Right lobe of liver (tissue), 6 donors: ENCODE data around the gene ST6GALNAC5. TPM values are rescaled to one million over a fixed set of nuclear protein-coding genes. Genes with fewer than 3 reads are reported as not detected.

Experiments
- ATAC-seq, 4 donors: fragments of 200-7000 bp; cut with Tn5 transposase; one replicate each; pipeline ENCODE4 v1.9.1; 2020; ENCODE audit warnings: mild to moderate bottlenecking in 4 of 4, moderate library complexity in 4 of 4
- DNase-seq, 3 donors: peaks; one replicate each; pipeline ENCODE4 v3.0.0-alpha.2; 2020
- H3K27ac ChIP-seq, 3 donors: fragments of 200-600 bp; one replicate each; pipeline ENCODE4 v1.8.0; 2022
- H3K27me3 ChIP-seq, 2 donors: fragments of 200-600 bp; one replicate each; pipeline ENCODE4 v1.8.0; 2022
- H3K36me3 ChIP-seq, 4 donors: fragments of 200-600 bp; sonication (generic) in 1 of 4; one replicate each; pipeline versions ENCODE4 v1.5.1 to v1.8.0; 2017 to 2022; ENCODE audit warnings: control low read depth in 1 of 4
- H3K4me1 ChIP-seq, 4 donors: fragments of 200-600 bp; sonication (generic) in 1 of 4; one replicate each; pipeline versions ENCODE4 v1.5.1 to v1.8.0; 2017 to 2022; ENCODE audit warnings: control low read depth in 1 of 4
- H3K4me3 ChIP-seq, 3 donors: fragments of 200-600 bp; one replicate each; pipeline ENCODE4 v1.8.0; 2022
- H3K9me3 ChIP-seq, 4 donors: fragments of 200-600 bp; sonication (generic) in 1 of 4; one replicate each; pipeline versions ENCODE4 v1.5.1 to v1.8.0; 2017 to 2022; ENCODE audit warnings: control low read depth in 1 of 4
- CTCF ChIP-seq, 4 donors: fragments of 200-600 bp in 3 of 4; fragments of 450-650 bp in 1 of 4; IDR thresholded peaks; one replicate each; pipeline versions ENCODE4 v1.5.1 to v1.8.0; 2016 to 2022; ENCODE audit warnings: antibody characterized with exemption in 4 of 4, mild to moderate bottlenecking in 2 of 4
- POLR2A ChIP-seq: fragments of 450-650 bp; IDR thresholded peaks from one replicate; pipeline ENCODE4 v1.6.1; 2017; ENCODE audit warnings: antibody characterized with exemption, mild to moderate bottlenecking
- WGBS: methylation state at CpG from one replicate; pipeline ENCODE4 v1.1.6; 2018; ENCODE audit warnings: low coverage, low lambda C conversion rate; ENCODE audit not compliant: insufficient coverage; ENCODE audit errors: missing lambda C conversion rate; 5-methylcytosine and 5-hydroxymethylcytosine counted together
- intact Hi-C, 2 donors: fragments of 100-400 bp; cut with DNase I; formaldehyde crosslinking; loops; one replicate each; pipeline versions ENCODE4 v1.11.2 to v1.14.1; 2022
- microRNA-seq, 2 donors: library from miRNA; unstranded; fragments of <30 nt; microRNA quantifications; one replicate each; pipeline ENCODE4, GENCODE V29; 2019 to 2020
- small RNA-seq, 2 experiments: library from RNA; depleted of rRNA; stranded (forward); fragments of <200 nt; gene quantifications; one replicate each; pipeline ENCODE3, GENCODE V24; 2016
- total RNA-seq, 6 experiments: library from RNA; depleted of rRNA in 2 of 6; stranded (reverse); fragments of >200 nt in 2 of 6; fragmentation: NEBNext Ultra II Directional in 3 of 6; extraction: Animal tissue kit (Norgen Biotek cat#: 25700) in 3 of 6; gene quantifications; one replicate each; pipeline versions ENCODE4 v1.1.0 to v1.2.4, GENCODE V29; 2016 to 2023
- donor health status: DM: no; HTN: yes; CAD: no.
- donor health status: DM: no; HTN: no; CAD: no.
- donor health status: DM: no; HTN: no; CAD: no.
- donor health status: DM: no; HTN: yes; CAD: no.
- donor health status: DM: no; HTN: yes; CAD: no.

The ST6GALNAC5 gene
- total RNA-seq, 6 experiments from 2014 or later = not detected

GRCh38 chr1:77096496-77097255, 229.4 kb downstream of the ST6GALNAC5 start:
- no peak for ATAC-seq
- no peak for DNase-seq
- intact Hi-C loops = no loop called here

GRCh38 chr1:77100875-77101274, 233.6 kb downstream of the ST6GALNAC5 start:
- intact Hi-C loops = no loop called here
- TF ChIP-seq CTCF (IDR thresholded peaks at IDR 0.05) (no peak), POLR2A (no peak)
- Histone ChIP-seq H3K4me1 (no peaks in the 10 kb centered on the region), H3K9me3 (no peaks in the 10 kb centered on the region), H3K27me3 (no peaks in the 10 kb centered on the region), H3K27ac (no peak overlapping the region), H3K36me3 (no peaks in the 10 kb centered on the region), H3K4me3 (no peak overlapping the region)
- no peak for ATAC-seq
- DNase-seq = no peak
- 100% methylated on average over 1 of the region's 1 CpG for WGBS

More at GRCh38 chr1:77096496-77097255, 229.4 kb downstream of the ST6GALNAC5 start:
- TF ChIP-seq CTCF (IDR thresholded peaks at IDR 0.05) (no peak), POLR2A (no peak)
- WGBS = 89% methylated on average over 8 of the region's 9 CpGs
- H3K27ac ChIP-seq = no peak overlapping the region
- H3K4me1 ChIP-seq = no peaks in the 10 kb centered on the region
- no peaks in the 10 kb centered on the region for H3K27me3 ChIP-seq
- no peak overlapping the region for H3K4me3 ChIP-seq
- H3K9me3 ChIP-seq = no peaks in the 10 kb centered on the region
- H3K36me3 ChIP-seq = no peaks in the 10 kb centered on the region

- no peaks in the 10 kb centered on the region for H3K9me3 ChIP-seq
- no peaks in the 10 kb centered on the region for H3K36me3 ChIP-seq
- ATAC-seq (no peak), DNase-seq (no peak)
- 83% methylated on average over 4 of the region's 4 CpGs for WGBS
- TF ChIP-seq POLR2A (no peak), CTCF (IDR thresholded peaks at IDR 0.05) (no peak)
- H3K4me1 ChIP-seq = no peaks in the 10 kb centered on the region
- no peak overlapping the region for H3K4me3 ChIP-seq
- no peaks in the 10 kb centered on the region for H3K27me3 ChIP-seq
- intact Hi-C loops = no loop called here
- no peak overlapping the region for H3K27ac ChIP-seq
These were observed 236.2 kb downstream of the ST6GALNAC5 start for GRCh38 chr1:77103486-77103885.

- Histone ChIP-seq H3K9me3 (no peaks in the 10 kb centered on the region), H3K27me3 (no peaks in the 10 kb centered on the region), H3K36me3 (no peaks in the 10 kb centered on the region), H3K4me3 (no peak overlapping the region), H3K4me1 (no peaks in the 10 kb centered on the region), H3K27ac (no peak overlapping the region)
- ATAC-seq (no peak), DNase-seq (no peak)
- no peak for TF ChIP-seq POLR2A
- TF ChIP-seq CTCF (IDR thresholded peaks at IDR 0.05) = no peak
- 98% methylated on average over 5 of the region's 10 CpGs for WGBS
- intact Hi-C loops = no loop called here
These were observed 237.4 kb downstream of the ST6GALNAC5 start for GRCh38 chr1:77104672-77105071.

Small RNAs within 50 kb of the gene (microRNA-seq; reads per million reads assigned to microRNA genes)
- 0 reads per million in 2 donors for gene MIR7156

Small RNAs within 50 kb of the gene (small RNA-seq; reads per million reads assigned to genes)
- 0 reads per million in 2 experiments for gene MIR7156
